Measurements from ENCODE around the gene BBOX1. TPM values are rescaled to one million over a fixed set of nuclear protein-coding genes. Genes with fewer than 3 reads are reported as not detected.

The BBOX1 gene
- polyA plus RNA-seq, 1 experiment, result 0.07 TPM

GRCh38 chr11:27025312-27025955 lies 15.2 kb upstream of the BBOX1 start:
- Histone ChIP-seq H3K27ac (ENCODE audit: low read depth, low read length) (no peak overlapping the region), H3K27me3 (ENCODE audit: control insufficient read depth, insufficient read depth, low read length) (no peaks in the 10 kb centered on the region), H3K4me3 (ENCODE audit: low read depth, low read length) (no peak overlapping the region), H3K9me3 (ENCODE audit: control insufficient read depth, insufficient read depth, low read length) (no peaks in the 10 kb centered on the region)
- POLR2A ChIA-PET, result no interaction called here
- TF ChIP-seq CTCF (IDR thresholded peaks at IDR 0.05; ENCODE audit: low read depth, low read length), result no peak
- DNase-seq (ENCODE audit: low read depth, low spot score), result no peak
- CTCF ChIA-PET, result no interaction called here

- Histone ChIP-seq H3K9me3 (ENCODE audit: control insufficient read depth, insufficient read depth, low read length) (no peaks in the 10 kb centered on the region), H3K27ac (ENCODE audit: low read depth, low read length) (no peak overlapping the region), H3K4me3 (ENCODE audit: low read depth, low read length) (no peak overlapping the region), H3K27me3 (ENCODE audit: control insufficient read depth, insufficient read depth, low read length) (no peaks in the 10 kb centered on the region)
- ChIA-PET POLR2A (no interaction called here), CTCF (no interaction called here)
- TF ChIP-seq CTCF (IDR thresholded peaks at IDR 0.05; ENCODE audit: low read depth, low read length), result no peak
- DNase-seq (ENCODE audit: low read depth, low spot score), result no peak
These were observed 14.5 kb upstream of the BBOX1 start for GRCh38 chr11:27025957-27026733.

GRCh38 chr11:27028561-27028965 lies 12.1 kb upstream of the BBOX1 start:
- Histone ChIP-seq H3K4me3 (ENCODE audit: low read depth, low read length) (no peak overlapping the region), H3K27me3 (ENCODE audit: control insufficient read depth, insufficient read depth, low read length) (no peaks in the 10 kb centered on the region), H3K9me3 (ENCODE audit: control insufficient read depth, insufficient read depth, low read length) (no peaks in the 10 kb centered on the region; the same call in 1 of the 2 replicates), H3K27ac (ENCODE audit: low read depth, low read length) (no peak overlapping the region)
- no peak for DNase-seq (ENCODE audit: low read depth, low spot score)
- ChIA-PET CTCF (no interaction called here), POLR2A (no interaction called here)
- no peak for TF ChIP-seq CTCF (IDR thresholded peaks at IDR 0.05; ENCODE audit: low read depth, low read length)

- CTCF ChIA-PET, result no interaction called here
- TF ChIP-seq CTCF (IDR thresholded peaks at IDR 0.05; ENCODE audit: low read depth, low read length), result no peak
- no peaks in the 10 kb centered on the region for H3K27me3 ChIP-seq (ENCODE audit: control insufficient read depth, insufficient read depth, low read length)
- H3K9me3 ChIP-seq (ENCODE audit: control insufficient read depth, insufficient read depth, low read length), result no peaks in the 10 kb centered on the region; the same call in 1 of the 2 replicates
- H3K27ac ChIP-seq (ENCODE audit: low read depth, low read length), result no peak overlapping the region
- H3K4me3 ChIP-seq (ENCODE audit: low read depth, low read length), result no peak overlapping the region
- DNase-seq (ENCODE audit: low read depth, low spot score), result no peak
- POLR2A ChIA-PET, result no interaction called here
These were observed 10.6 kb upstream of the BBOX1 start for GRCh38 chr11:27029966-27030365.

- POLR2A ChIA-PET, result no interaction called here
- no peak overlapping the region for H3K4me3 ChIP-seq (ENCODE audit: low read depth, low read length)
- no peak for DNase-seq (ENCODE audit: low read depth, low spot score)
- H3K9me3 ChIP-seq (ENCODE audit: control insufficient read depth, insufficient read depth, low read length), result no peaks in the 10 kb centered on the region; the same call in 1 of the 2 replicates
- TF ChIP-seq CTCF (IDR thresholded peaks at IDR 0.05; ENCODE audit: low read depth, low read length), result no peak
- no peak overlapping the region for H3K27ac ChIP-seq (ENCODE audit: low read depth, low read length)
- no peaks in the 10 kb centered on the region for H3K27me3 ChIP-seq (ENCODE audit: control insufficient read depth, insufficient read depth, low read length)
- CTCF ChIA-PET, result no interaction called here
These were observed 8.9 kb upstream of the BBOX1 start for GRCh38 chr11:27031754-27032153.

Measured in AG04450 (cell line).